Fibroblast of skin of back (primary cell): ENCODE results near the gene PTBP1.

ENCODE experiments used
- DNase-seq: peaks from one replicate; pipeline ENCODE4 v3.0.0-alpha.2; 2013

The PTBP1 gene

DNA sequence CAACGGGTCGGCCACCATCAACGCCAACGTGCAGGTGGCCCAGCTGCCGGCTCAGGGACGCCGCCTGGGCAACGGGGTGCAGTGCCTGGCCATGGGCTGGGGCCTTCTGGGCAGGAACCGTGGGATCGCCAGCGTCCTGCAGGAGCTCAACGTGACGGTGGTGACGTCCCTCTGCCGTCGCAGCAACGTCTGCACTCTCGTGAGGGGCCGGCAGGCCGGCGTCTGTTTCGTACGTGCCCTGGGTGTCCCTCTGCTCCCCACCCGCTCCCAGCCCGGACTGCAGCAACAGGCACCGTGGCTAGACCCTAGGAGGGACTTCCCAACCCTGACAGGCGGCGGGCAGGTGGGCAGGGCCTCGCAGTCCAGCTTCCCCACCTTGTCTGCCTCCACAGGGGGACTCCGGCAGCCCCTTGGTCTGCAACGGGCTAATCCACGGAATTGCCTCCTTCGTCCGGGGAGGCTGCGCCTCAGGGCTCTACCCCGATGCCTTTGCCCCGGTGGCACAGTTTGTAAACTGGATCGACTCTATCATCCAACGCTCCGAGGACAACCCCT, 58.4 kb downstream of the PTBP1 start:
- DNase-seq = no peak

DNA sequence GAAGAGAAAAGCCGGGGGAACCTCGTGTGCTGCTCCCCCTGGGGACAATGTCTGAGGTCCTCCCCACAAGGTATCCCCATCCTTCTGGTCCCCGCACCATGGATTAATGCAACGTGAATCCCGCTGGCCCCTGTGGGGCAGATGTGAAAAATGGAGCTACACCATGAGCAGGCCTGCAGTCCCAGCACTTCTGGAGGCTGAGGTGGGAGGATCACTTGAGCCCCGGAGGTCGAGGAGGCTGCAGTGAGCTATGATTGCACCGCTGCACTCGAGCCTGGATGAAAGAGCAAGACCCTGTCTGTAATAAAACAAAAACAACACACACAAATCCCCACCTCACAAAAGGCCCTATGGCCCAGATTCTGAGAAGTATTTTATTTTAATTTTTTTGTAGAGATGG, 61.0 kb downstream of the PTBP1 start:
- no peak for DNase-seq

DNA sequence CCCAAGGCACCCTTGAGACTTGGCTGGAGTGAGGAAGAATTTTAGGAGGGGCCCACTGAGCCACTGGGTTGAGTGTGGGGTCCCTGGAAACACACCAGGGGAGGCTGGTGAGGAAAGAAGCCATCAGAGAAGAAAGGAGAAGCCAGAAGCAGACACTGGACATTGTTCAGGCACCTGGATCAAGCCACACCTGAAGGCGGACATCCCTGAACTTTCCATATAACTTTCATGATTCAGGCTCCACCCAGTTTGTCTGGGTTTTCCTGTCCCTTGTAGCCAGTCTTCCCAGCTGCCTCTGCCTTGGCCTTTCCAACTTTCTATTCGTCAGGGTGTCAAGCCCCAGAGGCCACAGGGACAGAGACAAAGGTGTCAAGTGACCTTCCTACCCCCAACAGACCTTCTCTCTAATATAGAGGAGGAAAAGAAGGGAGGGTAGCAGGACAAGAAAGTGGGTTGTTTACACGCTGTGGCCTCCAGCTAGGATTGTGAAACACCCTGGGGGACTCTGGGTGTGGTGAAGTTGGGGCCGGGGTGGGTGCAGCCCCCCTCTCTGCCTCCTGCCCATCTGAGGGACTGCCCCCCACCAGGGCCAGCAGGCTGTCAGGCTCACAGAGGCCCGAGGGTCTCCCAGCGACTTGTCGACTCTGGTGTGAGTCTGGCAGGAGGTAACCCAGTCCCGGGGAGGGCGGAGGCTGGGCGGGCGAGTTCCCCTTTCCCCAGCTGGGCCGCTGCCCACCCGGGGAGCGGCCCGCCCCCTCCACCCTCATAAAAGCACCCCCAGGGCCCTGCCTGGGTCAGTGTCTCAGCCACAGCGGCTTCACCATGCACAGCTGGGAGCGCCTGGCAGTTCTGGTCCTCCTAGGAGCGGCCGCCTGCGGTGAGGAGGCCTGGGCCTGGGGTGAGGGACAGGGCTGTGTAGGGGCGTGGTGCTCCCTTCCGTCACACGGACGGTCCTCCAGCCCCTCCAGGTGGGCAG, 61.9 kb downstream of the PTBP1 start, which contains the start of gene CFD:
Gene CFD, plus strand, starts transcription at position 797 of the 976 bp plus-strand sequence. Its CDS starts 26 bp downstream, at position 823.
- DNase-seq = no peak

DNA sequence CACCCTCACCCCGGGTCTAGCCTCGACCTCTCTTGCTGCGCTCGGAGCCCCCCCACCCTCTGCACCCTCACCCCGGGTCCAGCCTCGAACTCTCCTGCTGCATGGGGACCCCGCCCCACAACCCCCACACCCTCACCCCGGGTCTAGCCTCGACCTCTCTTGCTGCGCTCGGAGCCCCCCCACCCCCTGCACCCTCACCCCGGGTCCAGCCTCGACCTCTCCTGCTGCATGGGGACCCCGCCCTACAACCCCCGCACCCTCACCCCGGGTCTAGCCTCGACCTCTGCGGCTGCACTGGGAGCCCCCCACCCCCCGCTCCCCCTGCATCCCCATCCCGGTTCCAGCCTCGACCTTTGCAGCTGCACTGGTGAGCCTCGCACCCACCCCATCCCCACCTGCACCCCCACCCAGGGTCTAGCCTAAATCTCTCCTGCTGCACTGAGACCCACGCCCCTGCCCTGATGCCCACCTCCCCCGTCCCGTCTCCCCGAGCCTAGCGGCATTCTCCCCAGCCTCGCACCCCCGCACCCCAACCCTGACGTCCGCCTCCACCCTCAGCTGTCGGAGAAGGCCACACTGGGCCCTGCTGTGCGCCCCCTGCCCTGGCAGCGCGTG, 64.0 kb downstream of the PTBP1 start:
- DNase-seq = no peak
